ACC112 (cell line): ENCODE data around the gene PPA1.
"Not testable (repeated sequence)": the region's sequence is repeated elsewhere in the genome, so short reads cannot be mapped to it uniquely, and the experiment has no call there.

Source experiments
- H2AFZ ChIP-seq: fragments of 200-600 bp; sonication (generic); one replicate; pipeline ENCODE4 v1.6.0; 2017; ENCODE audit warnings: antibody characterized with exemption, low read length; ENCODE audit not compliant: unreplicated experiment
- H3K27ac ChIP-seq: fragments of 200-600 bp; sonication (generic); 2 replicates; pipeline ENCODE4 v1.5.1; 2014; ENCODE audit warnings: low read depth, mild to moderate bottlenecking, antibody characterized with exemption, low read length, moderate library complexity
- H3K27me3 ChIP-seq: fragments of 200-600 bp; sonication (generic); 2 replicates; pipeline ENCODE4 v1.6.1; 2014; ENCODE audit warnings: mild to moderate bottlenecking, antibody characterized with exemption, low read length, moderate library complexity, mixed read lengths; ENCODE audit not compliant: insufficient read depth
- H3K36me3 ChIP-seq: fragments of 200-600 bp; sonication (generic); 2 replicates; pipeline ENCODE4 v1.6.1; 2016; ENCODE audit warnings: mild to moderate bottlenecking, antibody characterized with exemption, low read length, moderate library complexity, mixed read lengths; ENCODE audit not compliant: insufficient read depth
- H3K4me1 ChIP-seq: fragments of 200-600 bp; sonication (generic); one replicate; pipeline ENCODE4 v1.6.1; 2016; ENCODE audit warnings: low read length, mixed read lengths; ENCODE audit not compliant: insufficient read depth, unreplicated experiment, control insufficient read depth
- H3K4me3 ChIP-seq: fragments of 200-600 bp; sonication (generic); 2 replicates; pipeline ENCODE4 v1.5.1; 2014; ENCODE audit warnings: mild to moderate bottlenecking, low read depth, low read length
- H3K79me2 ChIP-seq: fragments of 200-600 bp; sonication (generic); one replicate; pipeline ENCODE4 v1.6.0; 2016; ENCODE audit warnings: low read length; ENCODE audit not compliant: control insufficient read depth, unreplicated experiment, insufficient read depth

PPA1 gene

DNA sequence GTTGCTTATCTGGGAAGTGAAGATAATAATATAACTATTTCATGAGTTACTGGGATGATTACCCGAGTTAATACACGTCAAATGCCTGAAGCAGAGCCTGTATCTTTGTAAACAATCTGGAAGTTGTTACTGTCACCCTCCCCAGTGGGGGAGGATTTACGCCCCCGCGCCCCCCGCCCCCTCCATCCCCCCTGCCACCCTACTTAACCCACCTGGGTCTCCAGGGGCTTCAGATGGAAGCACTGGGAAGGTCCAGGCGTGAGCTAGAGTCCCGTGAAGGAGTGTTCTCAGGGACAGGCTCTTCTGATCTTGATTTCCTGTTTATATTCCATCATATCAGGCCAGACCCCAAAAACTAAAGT, 691 bp upstream of the PPA1 start:
- Histone ChIP-seq H2AFZ (peak overlapping the region; percentile 78), H3K79me2 (peaks cover 34% of the 10 kb centered on the region), H3K4me3 (peak overlapping the region; percentile 100), H3K27ac (peak overlapping the region; percentile 92), H3K36me3 (peaks cover 6% of the 10 kb centered on the region; the same call in 1 of the 2 replicates), H3K4me1 (peaks cover 28% of the 10 kb centered on the region), H3K27me3 (no peaks in the 10 kb centered on the region)

DNA sequence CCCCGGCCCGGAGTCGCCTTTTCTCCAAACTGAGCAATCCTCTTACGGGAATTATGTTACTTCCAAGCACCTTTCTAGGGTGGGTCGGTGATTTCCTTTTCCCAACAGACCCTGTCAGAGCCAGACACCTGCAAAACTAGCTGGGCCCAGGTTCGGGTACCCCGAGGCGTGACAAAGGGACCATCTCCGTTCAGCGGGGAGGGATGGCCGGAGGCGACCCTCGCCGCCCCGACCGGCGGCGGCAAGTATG, 445 bp downstream of the PPA1 start:
- H3K4me3 ChIP-seq: peak overlapping the region; percentile 100
- no peaks in the 10 kb centered on the region for H3K27me3 ChIP-seq
- H3K4me1 ChIP-seq: peaks cover 39% of the 10 kb centered on the region
- H3K79me2 ChIP-seq: peaks cover 45% of the 10 kb centered on the region
- H3K27ac ChIP-seq: peak overlapping the region; percentile 32; the same call in 1 of the 2 replicates
- H3K36me3 ChIP-seq: peaks cover 14% of the 10 kb centered on the region
- peak overlapping the region; percentile 79 for H2AFZ ChIP-seq

DNA sequence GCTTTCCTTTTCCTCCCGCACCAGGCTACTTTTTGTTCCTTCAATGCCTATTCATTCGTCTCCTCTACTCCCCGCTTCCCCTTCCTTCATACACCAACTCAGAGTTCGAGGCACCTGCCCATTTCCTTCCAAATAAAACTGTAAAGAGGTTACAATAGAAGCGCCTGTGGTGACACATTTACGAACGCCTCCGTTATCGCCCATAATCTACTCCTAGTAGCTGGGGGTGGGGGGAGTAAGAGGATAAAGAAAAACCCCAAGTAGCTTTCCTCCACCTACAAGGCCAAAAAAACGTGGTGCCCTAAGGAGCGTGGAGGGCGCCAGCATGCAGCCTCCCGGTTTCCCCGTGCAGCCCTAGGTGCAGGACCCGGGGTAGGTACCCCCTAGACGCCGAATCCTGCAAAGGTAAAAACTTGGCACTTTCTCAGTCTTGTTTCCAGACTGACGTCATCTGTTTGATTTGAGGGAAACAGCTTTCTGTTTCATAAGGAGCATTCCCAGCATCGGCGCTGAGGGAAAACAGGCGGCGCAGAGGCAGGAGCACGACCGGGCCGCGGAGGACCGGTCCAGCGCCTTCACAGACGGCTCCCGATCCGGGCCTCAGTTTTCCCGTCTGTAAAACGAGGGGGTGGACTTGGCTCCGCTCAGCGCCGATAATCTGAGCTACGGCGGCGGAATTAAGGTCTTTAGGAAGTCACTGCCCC, 922 bp downstream of the PPA1 start:
- H3K79me2 ChIP-seq: peaks cover 49% of the 10 kb centered on the region

DNA sequence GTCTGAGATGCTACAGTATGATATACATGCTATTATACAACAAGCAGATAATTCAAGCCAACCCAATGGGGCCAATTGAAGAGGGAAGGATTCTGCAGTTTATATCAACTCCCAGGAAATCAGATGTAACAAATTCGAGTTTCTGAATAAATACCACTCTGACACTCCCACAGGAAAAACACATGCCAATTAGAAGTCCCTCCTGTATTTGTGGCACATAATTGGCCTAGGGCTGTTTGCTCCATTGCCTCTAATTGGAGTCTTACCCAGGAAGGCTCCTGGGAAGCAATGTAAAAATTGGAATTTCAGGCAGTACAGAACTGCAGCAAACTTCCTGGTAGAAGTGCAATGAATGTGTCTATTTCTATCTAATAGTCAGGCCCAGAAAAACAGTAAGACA, 4.7 kb downstream of the PPA1 start:
- Histone ChIP-seq H3K79me2 (peaks cover 77% of the 10 kb centered on the region), H3K36me3 (peaks cover 27% of the 10 kb centered on the region), H3K27ac (no peak overlapping the region), H3K4me1 (peaks cover 31% of the 10 kb centered on the region), H3K4me3 (no peak overlapping the region), H3K27me3 (no peaks in the 10 kb centered on the region), H2AFZ (no peak overlapping the region)

More for the DNA sequence above, 922 bp downstream of the PPA1 start:
- Histone ChIP-seq H3K4me3 (peak overlapping the region; percentile 100), H3K36me3 (peaks cover 14% of the 10 kb centered on the region), H2AFZ (peak overlapping the region; percentile 17), H3K4me1 (peaks cover 41% of the 10 kb centered on the region), H3K27ac (peak overlapping the region; percentile 32; the same call in 1 of the 2 replicates), H3K27me3 (no peaks in the 10 kb centered on the region)

DNA sequence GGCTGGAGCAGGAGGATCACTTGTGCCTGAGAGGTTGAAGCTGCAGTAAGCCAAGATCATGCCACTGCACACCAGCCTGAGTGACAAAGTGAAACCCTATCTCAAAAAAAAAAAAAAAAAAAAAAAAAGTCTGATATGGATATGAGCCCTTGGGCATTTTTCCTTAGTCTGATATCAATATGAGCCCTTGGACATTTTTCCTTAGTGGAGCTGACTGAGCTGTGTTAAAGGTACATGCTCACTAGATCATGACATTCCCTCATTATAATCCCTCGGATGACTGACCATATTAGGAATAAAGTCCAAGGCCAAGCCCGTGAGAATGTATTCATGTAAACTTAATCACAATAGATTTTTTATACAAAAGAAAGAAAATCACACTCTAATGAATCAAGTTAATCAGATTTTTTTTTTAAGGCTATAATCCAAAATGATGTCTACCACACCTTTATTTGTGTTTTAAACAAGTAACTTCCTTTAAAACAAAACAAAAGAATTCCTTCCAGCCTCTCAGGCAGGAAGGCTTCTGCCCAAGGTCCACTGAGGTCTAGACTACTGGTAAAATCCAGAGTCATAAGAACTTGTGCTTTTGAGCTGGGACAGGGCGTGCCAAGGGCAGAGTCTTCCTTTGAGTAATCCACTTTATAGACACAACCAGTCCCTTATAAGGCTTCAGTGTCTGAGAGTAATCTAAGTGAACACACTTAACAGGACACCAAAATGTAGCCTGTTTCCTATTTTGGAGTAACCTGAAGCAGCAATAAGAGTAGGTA, 5.5 kb downstream of the PPA1 start:
- peaks cover 27% of the 10 kb centered on the region for H3K36me3 ChIP-seq
- peaks cover 31% of the 10 kb centered on the region for H3K4me1 ChIP-seq
- H3K27ac ChIP-seq: no peak overlapping the region
- H2AFZ ChIP-seq: no peak overlapping the region
- no peak overlapping the region for H3K4me3 ChIP-seq
- no peaks in the 10 kb centered on the region for H3K27me3 ChIP-seq
- H3K79me2 ChIP-seq: peaks cover 74% of the 10 kb centered on the region

DNA sequence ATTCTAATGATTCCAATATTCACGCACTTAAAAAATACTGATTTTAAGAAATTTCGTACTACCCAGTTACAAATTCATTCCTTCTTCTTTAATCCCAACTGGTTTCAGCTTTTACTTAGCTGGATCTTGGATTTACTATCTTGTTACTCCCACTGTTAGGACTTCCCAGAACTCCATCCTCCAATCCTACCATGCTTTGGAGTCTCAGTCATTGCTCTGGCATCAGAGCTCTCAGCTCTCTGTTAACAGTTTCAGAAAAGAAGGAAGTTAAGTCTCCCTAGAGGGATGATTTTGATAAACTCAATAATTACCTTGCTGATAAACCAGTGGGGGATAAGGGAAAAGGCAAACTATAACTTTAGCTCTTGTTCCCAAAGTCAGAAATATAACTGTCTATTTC, 9.5 kb downstream of the PPA1 start:
- H3K36me3 ChIP-seq: peaks cover 19% of the 10 kb centered on the region
- H3K4me1 ChIP-seq: peaks cover 24% of the 10 kb centered on the region
- H2AFZ ChIP-seq: no peak overlapping the region
- H3K79me2 ChIP-seq: peaks cover 49% of the 10 kb centered on the region
- H3K27me3 ChIP-seq: no peaks in the 10 kb centered on the region
- no peak overlapping the region for H3K27ac ChIP-seq
- H3K4me3 ChIP-seq: no peak overlapping the region

DNA sequence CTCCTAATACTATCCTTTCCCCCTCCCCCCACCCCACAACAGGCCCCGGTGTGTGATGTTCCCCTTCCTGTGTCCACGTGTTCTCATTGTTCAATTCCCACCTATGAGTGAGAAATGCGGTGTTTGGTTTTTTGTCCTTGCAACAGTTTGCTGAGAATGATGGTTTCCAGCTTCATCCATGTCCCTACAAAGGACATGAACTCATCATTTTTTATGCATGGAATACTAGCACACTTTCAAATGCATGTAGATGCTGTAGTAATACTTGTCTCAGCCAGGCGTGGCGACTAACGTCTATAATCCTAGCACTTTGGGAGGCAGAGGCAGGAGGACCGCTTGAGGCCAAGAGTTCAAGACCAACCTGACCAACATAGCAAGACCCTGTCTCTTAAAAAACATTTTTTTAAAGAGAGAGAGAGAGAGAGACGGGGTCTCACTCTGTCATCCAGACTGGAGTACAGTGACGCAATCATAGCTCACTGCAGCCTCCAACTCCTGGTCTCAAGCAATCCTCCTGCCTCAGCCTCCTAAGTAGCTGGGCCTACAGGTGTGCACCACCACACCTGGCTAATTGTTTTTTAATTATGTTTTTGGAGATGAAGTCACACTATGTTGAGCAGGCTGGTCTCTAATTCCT, 10.3 kb downstream of the PPA1 start:
- not testable (repeated sequence) for H3K27ac ChIP-seq, H3K4me3 ChIP-seq, H3K27me3 ChIP-seq, H2AFZ ChIP-seq
- peaks cover 16% of the 10 kb centered on the region for H3K4me1 ChIP-seq
- peaks cover 17% of the 10 kb centered on the region; the same call in 1 of the 2 replicates for H3K36me3 ChIP-seq
- H3K79me2 ChIP-seq: peaks cover 46% of the 10 kb centered on the region

DNA sequence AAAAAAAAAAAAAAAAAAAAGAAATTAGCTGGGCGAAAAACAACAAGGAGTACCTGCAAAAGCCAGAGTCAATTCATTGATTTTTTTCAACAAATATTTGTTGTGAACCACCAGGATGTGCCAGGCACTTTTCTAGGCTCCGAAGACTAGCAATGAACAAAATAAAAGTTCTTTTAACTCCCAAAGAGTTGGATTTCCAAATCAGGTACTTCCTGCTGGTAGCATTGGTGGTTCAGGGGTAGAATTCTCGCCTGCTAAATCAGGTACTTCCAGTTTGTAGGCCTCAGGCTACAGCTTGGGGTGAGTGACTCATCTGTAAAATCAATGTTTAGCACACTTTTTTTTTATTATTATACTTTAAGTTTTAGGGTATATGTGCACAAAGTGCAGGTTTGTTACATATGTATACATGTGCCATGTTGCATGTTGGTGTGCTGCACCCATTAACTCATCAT, 10.9 kb downstream of the PPA1 start:
- no peak overlapping the region for H2AFZ ChIP-seq
- H3K4me3 ChIP-seq: no peak overlapping the region
- peaks cover 42% of the 10 kb centered on the region for H3K79me2 ChIP-seq
- peaks cover 13% of the 10 kb centered on the region for H3K4me1 ChIP-seq
- no peaks in the 10 kb centered on the region for H3K27me3 ChIP-seq
- no peak overlapping the region for H3K27ac ChIP-seq
- peaks cover 22% of the 10 kb centered on the region; the same call in 1 of the 2 replicates for H3K36me3 ChIP-seq

DNA sequence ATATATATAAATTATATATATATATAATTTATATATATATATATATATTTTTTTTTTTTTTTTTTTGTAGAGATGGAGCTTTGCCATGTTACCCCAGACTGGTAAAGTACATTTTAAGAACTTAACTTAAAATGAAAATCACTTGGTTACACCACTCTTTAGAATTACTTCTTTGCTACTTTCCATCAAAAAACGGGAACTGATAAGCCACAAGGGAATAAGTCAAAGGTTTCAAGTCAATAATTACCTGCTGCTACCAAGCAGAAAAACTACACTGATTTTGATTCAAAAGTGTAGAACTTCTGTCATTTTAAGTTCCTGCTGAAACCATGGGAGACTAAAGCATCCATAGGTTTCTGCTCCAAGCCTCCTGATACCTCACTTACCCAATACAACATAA, 12.2 kb downstream of the PPA1 start:
- peaks cover 19% of the 10 kb centered on the region; the same call in 1 of the 2 replicates for H3K36me3 ChIP-seq

DNA sequence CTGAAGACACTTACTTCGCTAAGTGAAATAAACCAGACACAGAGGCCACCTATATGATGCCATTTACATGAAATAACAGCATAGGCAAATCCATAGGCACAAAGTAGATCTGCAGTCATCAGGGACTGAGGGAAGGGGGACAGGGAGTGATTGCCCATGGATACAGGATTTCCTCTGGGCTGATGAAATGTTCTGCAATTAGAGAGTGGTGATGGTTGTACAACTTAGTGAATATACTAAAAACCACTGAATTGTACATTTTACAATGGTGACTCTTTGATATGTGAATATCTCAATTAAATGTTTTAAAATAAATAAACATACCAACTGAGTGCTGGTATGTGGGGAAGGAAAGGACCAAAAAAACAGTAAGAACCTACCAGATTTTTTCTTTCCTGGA, 20.4 kb downstream of the PPA1 start:
- Histone ChIP-seq H3K27me3 (no peaks in the 10 kb centered on the region), H3K4me1 (no peaks in the 10 kb centered on the region), H3K4me3 (no peak overlapping the region), H2AFZ (no peak overlapping the region), H3K36me3 (peaks cover 47% of the 10 kb centered on the region), H3K79me2 (no peaks in the 10 kb centered on the region), H3K27ac (no peak overlapping the region)

More for the DNA sequence above, 12.2 kb downstream of the PPA1 start:
- H3K79me2 ChIP-seq: peaks cover 28% of the 10 kb centered on the region
- H3K27me3 ChIP-seq: no peaks in the 10 kb centered on the region
- H2AFZ ChIP-seq: no peak overlapping the region
- H3K4me1 ChIP-seq: peaks cover 7% of the 10 kb centered on the region
- 0 out of 2 replicates have a peak overlapping the region, but pooled peaks have one; percentile 30 for H3K4me3 ChIP-seq
- H3K27ac ChIP-seq: peak overlapping the region; percentile 24; the same call in 1 of the 2 replicates
